Urinary bladder (tissue), 4 donors: ENCODE data around the gene ARSG. TPM values are rescaled to one million over a fixed set of nuclear protein-coding genes. Genes with fewer than 3 reads are reported as not detected.

Source experiments
- DNase-seq: peaks from one replicate; pipeline ENCODE4 v3.0.0-alpha.2; 2015; ENCODE audit errors: extremely low spot score
- H3K27ac ChIP-seq: one replicate; pipeline ENCODE4 v1.5.1; 2013; ENCODE audit warnings: low read depth, mild to moderate bottlenecking, moderate library complexity
- H3K36me3 ChIP-seq: one replicate; pipeline ENCODE4 v1.6.1; 2013; ENCODE audit warnings: mild to moderate bottlenecking, moderate library complexity; ENCODE audit not compliant: insufficient read depth
- H3K4me1 ChIP-seq: one replicate; pipeline ENCODE4 v1.6.1; 2013; ENCODE audit warnings: mild to moderate bottlenecking, moderate library complexity; ENCODE audit not compliant: insufficient read depth
- H3K4me3 ChIP-seq: one replicate; pipeline ENCODE4 v1.5.1; 2013; ENCODE audit warnings: low read depth, low read length
- WGBS: extraction: QIAGEN DNeasy Blood & Tissue Kit; methylation state at CpG from one replicate; pipeline ENCODE4 v1.1.7; 2013; 5-methylcytosine and 5-hydroxymethylcytosine counted together
- polyA plus RNA-seq: library from polyadenylated mRNA; stranded (reverse); fragments of 200-250 nt; gene quantifications from one replicate; pipeline ENCODE4 v1.2.3, GENCODE V29; 2013
- total RNA-seq: library from RNA; depleted of rRNA; stranded (reverse); fragments of >200 nt; gene quantifications from one replicate; pipeline ENCODE4 v1.2.3, GENCODE V29; 2014
- donor health status: healthy with polysubstance abuse.
- donor health status: healthy.

Gene ARSG
- total and polyA plus RNA-seq, 2 donors, result 2.9 to 3.3 TPM

GRCh38 chr17:68437979-68438822 is 146.9 kb downstream of the ARSG start:
- no peaks in the 10 kb centered on the region for H3K4me1 ChIP-seq
- no peaks in the 10 kb centered on the region for H3K36me3 ChIP-seq
- no peak overlapping the region for H3K4me3 ChIP-seq
- WGBS, result 67% methylated on average over 14 of the region's 14 CpGs
- no peak for DNase-seq
- peak overlapping the region; percentile 59 for H3K27ac ChIP-seq

- H3K36me3 ChIP-seq, result no peaks in the 10 kb centered on the region
- H3K4me1 ChIP-seq, result no peaks in the 10 kb centered on the region
- WGBS, result 62% methylated on average over 8 of the region's 8 CpGs
- H3K4me3 ChIP-seq, result no peak overlapping the region
- no peak for DNase-seq
- no peak overlapping the region for H3K27ac ChIP-seq
Measured at GRCh38 chr17:68439656-68440290, 148.5 kb downstream of the ARSG start.

GRCh38 chr17:68440526-68440925 is 149.2 kb downstream of the ARSG start:
- Histone ChIP-seq H3K4me3 (no peak overlapping the region), H3K4me1 (no peaks in the 10 kb centered on the region), H3K27ac (no peak overlapping the region), H3K36me3 (no peaks in the 10 kb centered on the region)
- DNase-seq, result no peak
- 83% methylated on average over 2 of the region's 2 CpGs for WGBS

- H3K27ac ChIP-seq, result peak overlapping the region; percentile 61
- DNase-seq, result no peak
- no peaks in the 10 kb centered on the region for H3K4me1 ChIP-seq
- H3K36me3 ChIP-seq, result no peaks in the 10 kb centered on the region
- 70% methylated on average over 14 of the region's 14 CpGs for WGBS
- no peak overlapping the region for H3K4me3 ChIP-seq
Measured at GRCh38 chr17:68441070-68441770, 149.9 kb downstream of the ARSG start.

GRCh38 chr17:68443972-68444464 is 152.7 kb downstream of the ARSG start:
- Histone ChIP-seq H3K27ac (no peak overlapping the region), H3K4me3 (no peak overlapping the region)
- 79% methylated on average over 11 of the region's 11 CpGs for WGBS

GRCh38 chr17:68445671-68446070 is 154.4 kb downstream of the ARSG start:
- peaks cover 5% of the 10 kb centered on the region for H3K36me3 ChIP-seq
- WGBS, result 84% methylated on average over 8 of the region's 8 CpGs

More at GRCh38 chr17:68443972-68444464, 152.7 kb downstream of the ARSG start:
- no peak for DNase-seq
- Histone ChIP-seq H3K36me3 (no peaks in the 10 kb centered on the region), H3K4me1 (no peaks in the 10 kb centered on the region)

GRCh38 chr17:68446626-68447041 is 155.3 kb downstream of the ARSG start:
- H3K36me3 ChIP-seq, result peaks cover 5% of the 10 kb centered on the region
- WGBS, result 74% methylated on average over 9 of the region's 9 CpGs
- H3K4me1 ChIP-seq, result no peaks in the 10 kb centered on the region
- no peak overlapping the region for H3K4me3 ChIP-seq
- no peak overlapping the region for H3K27ac ChIP-seq
- DNase-seq, result no peak

More at GRCh38 chr17:68445671-68446070, 154.4 kb downstream of the ARSG start:
- Histone ChIP-seq H3K4me3 (no peak overlapping the region), H3K27ac (no peak overlapping the region), H3K4me1 (no peaks in the 10 kb centered on the region)
- DNase-seq, result no peak

- WGBS, result 88% methylated on average over 13 of the region's 13 CpGs
- Histone ChIP-seq H3K36me3 (peaks cover 5% of the 10 kb centered on the region), H3K4me3 (no peak overlapping the region), H3K4me1 (no peaks in the 10 kb centered on the region), H3K27ac (no peak overlapping the region)
- no peak for DNase-seq
Measured at GRCh38 chr17:68449021-68449739, 157.9 kb downstream of the ARSG start.

GRCh38 chr17:68450391-68450790 is 159.1 kb downstream of the ARSG start:
- Histone ChIP-seq H3K4me3 (no peak overlapping the region), H3K4me1 (no peaks in the 10 kb centered on the region), H3K27ac (no peak overlapping the region), H3K36me3 (peaks cover 5% of the 10 kb centered on the region)
- WGBS, result 73% methylated on average over 8 of the region's 8 CpGs
- DNase-seq, result no peak

- Histone ChIP-seq H3K4me1 (no peaks in the 10 kb centered on the region), H3K36me3 (peaks cover 5% of the 10 kb centered on the region), H3K4me3 (no peak overlapping the region), H3K27ac (no peak overlapping the region)
- DNase-seq, result no peak
- WGBS, result 92% methylated on average over 14 of the region's 14 CpGs
Measured at GRCh38 chr17:68450801-68451200, 159.5 kb downstream of the ARSG start.

GRCh38 chr17:68451670-68452354 is 160.5 kb downstream of the ARSG start:
- H3K36me3 ChIP-seq, result peaks cover 5% of the 10 kb centered on the region
- no peak overlapping the region for H3K4me3 ChIP-seq
- H3K4me1 ChIP-seq, result no peaks in the 10 kb centered on the region
- WGBS, result 83% methylated on average over 5 of the region's 5 CpGs
- no peak overlapping the region for H3K27ac ChIP-seq
- DNase-seq, result no peak

- Histone ChIP-seq H3K27ac (no peak overlapping the region), H3K4me3 (no peak overlapping the region), H3K4me1 (no peaks in the 10 kb centered on the region), H3K36me3 (peaks cover 5% of the 10 kb centered on the region)
- DNase-seq, result no peak
- 68% methylated on average over 6 of the region's 6 CpGs for WGBS
Measured at GRCh38 chr17:68452724-68453290, 161.5 kb downstream of the ARSG start.
